Ovary (tissue), 9 donors: ENCODE data around the gene NDUFS8. TPM values are rescaled to one million over a fixed set of nuclear protein-coding genes. Genes with fewer than 3 reads are reported as not detected.

Source experiments
- DNase-seq, 5 donors: peaks; one replicate each; pipeline ENCODE4 v3.0.0-alpha.2; 2019 to 2020
- H3K27ac ChIP-seq, 2 donors: fragments of 200-600 bp; one replicate each; pipeline versions ENCODE4 v1.5.1 to v1.8.0; 2019 to 2022
- H3K27me3 ChIP-seq: fragments of 200-600 bp; one replicate; pipeline ENCODE4 v1.8.0; 2022
- H3K36me3 ChIP-seq: fragments of 200-600 bp; sonication (generic); one replicate; pipeline ENCODE4 v1.5.1; 2019
- H3K4me1 ChIP-seq: one replicate; pipeline ENCODE4 v1.8.1; 2013; ENCODE audit warnings: mild to moderate bottlenecking, moderate library complexity; ENCODE audit not compliant: insufficient read depth
- H3K4me3 ChIP-seq: fragments of 200-600 bp; sonication (generic); one replicate; pipeline ENCODE4 v1.5.1; 2017
- H3K9me3 ChIP-seq, 2 donors: fragments of 200-600 bp in 1 of 2; sonication (generic) in 1 of 2; one replicate each; pipeline versions ENCODE4 v1.5.1 to v1.8.1; 2013 to 2019; ENCODE audit warnings: mild to moderate bottlenecking in 1 of 2, moderate library complexity in 1 of 2
- CTCF ChIP-seq, 3 donors: fragments of 450-650 bp in 2 of 3; fragments of 200-600 bp in 1 of 3; IDR thresholded peaks; one replicate each; pipeline versions ENCODE4 v1.5.1 to v1.8.0; 2016 to 2022; ENCODE audit warnings: antibody characterized with exemption in 3 of 3, mild to moderate bottlenecking in 1 of 3
- EP300 ChIP-seq: sonication (generic); formaldehyde crosslinking; IDR thresholded peaks from one replicate; pipeline ENCODE4 v1.6.1; 2017; ENCODE audit warnings: antibody characterized with exemption
- POLR2A ChIP-seq: fragments of 450-650 bp; IDR thresholded peaks from one replicate; pipeline ENCODE4 v1.6.1; 2017; ENCODE audit warnings: antibody characterized with exemption, mild to moderate bottlenecking, moderate library complexity
- WGBS, 3 donors: extraction: QIAGEN DNeasy Blood & Tissue Kit in 1 of 3; methylation state at CpG; one replicate each; pipeline versions ENCODE4 v1.1.5 to v1.1.7; 2013 to 2017; 5-methylcytosine and 5-hydroxymethylcytosine counted together
- intact Hi-C, 4 donors: fragments of 100-400 bp; cut with DNase I; formaldehyde crosslinking; loops; one replicate each; pipeline versions ENCODE4 v1.11.0 to v1.15.1; 2022 to 2023
- polyA plus RNA-seq, 2 donors: library from polyadenylated mRNA; stranded (reverse); fragments of 200-250 nt in 1 of 2; fragments of 350-450 nt in 1 of 2; fragmentation: Illumina TruSeq in 1 of 2; extraction: RNeasy Lipid Tissue Mini Kit (QIAGEN cat#74804) in 1 of 2; gene quantifications; one replicate each; pipeline ENCODE4 v1.2.3, GENCODE V29; 2013 to 2014
- total RNA-seq, 7 donors: library from RNA; depleted of rRNA in 2 of 7; stranded (reverse); fragments of >200 nt in 2 of 7; fragmentation: NEBNext Ultra II Directional in 3 of 7; extraction: Animal tissue kit (Norgen Biotek cat#: 25700) in 3 of 7; gene quantifications; one replicate each; pipeline versions ENCODE4 v1.1.0 to v1.2.4, GENCODE V29; 2016 to 2023
- donor health status: DM: no; HTN: no; CAD: no; lungs with moderate emphysema.
- donor health status: DM: no; HTN: no; CAD: no.
- donor health status: Bipolar disorder and iron deficiency.
- donor health status: DM: yes; HTN: yes; CAD: no.
- donor health status: DM: no; HTN: no; CAD: no.
- donor health status: DM: yes; HTN: yes; CAD: no.

The NDUFS8 gene
- total and polyA plus RNA-seq, 9 donors, result 15.3 to 163 (median 101) TPM

GRCh38 chr11:68044145-68044813, 13.8 kb downstream of the NDUFS8 start:
- Histone ChIP-seq H3K9me3 (no peaks in the 10 kb centered on the region), H3K36me3 (no peaks in the 10 kb centered on the region), H3K27ac (no peak overlapping the region), H3K4me3 (no peak overlapping the region), H3K4me1 (peaks cover 2% of the 10 kb centered on the region), H3K27me3 (no peaks in the 10 kb centered on the region)
- 79 to 85% (median 83%) methylated on average over 22 to 24 of the region's 24 CpGs for WGBS, 3 donors
- intact Hi-C loops, result loop anchor here in 3 of 4 donors (10.0 kb wide), 3 partner anchors 51 to 161 kb away; no protein-coding TSS in a partner anchor
- peak in 3 of 5 donors; percentile 10 to 24 (median 13) for DNase-seq
- no peak for TF ChIP-seq EP300
- TF ChIP-seq POLR2A, result no peak
- no peak for TF ChIP-seq CTCF (IDR thresholded peaks at IDR 0.05)

GRCh38 chr11:68044898-68045351, 14.4 kb downstream of the NDUFS8 start:
- Histone ChIP-seq H3K4me1 (no peaks in the 10 kb centered on the region), H3K27me3 (no peaks in the 10 kb centered on the region), H3K9me3 (no peaks in the 10 kb centered on the region), H3K4me3 (no peak overlapping the region), H3K36me3 (no peaks in the 10 kb centered on the region), H3K27ac (no peak overlapping the region)
- TF ChIP-seq POLR2A (no peak), CTCF (IDR thresholded peaks at IDR 0.05) (no peak), EP300 (no peak)
- WGBS, 3 donors, result 85 to 96% (median 90%) methylated on average over 12 to 18 of the region's 18 CpGs
- intact Hi-C loops, result loop anchor here in 3 of 4 donors (10.0 kb wide), 3 partner anchors 50 to 160 kb away; no protein-coding TSS in a partner anchor
- no peak for DNase-seq

GRCh38 chr11:68047437-68048290, 17.2 kb downstream of the NDUFS8 start:
- Histone ChIP-seq H3K36me3 (no peaks in the 10 kb centered on the region), H3K4me3 (no peak overlapping the region), H3K27ac (no peak overlapping the region), H3K9me3 (no peaks in the 10 kb centered on the region), H3K27me3 (no peaks in the 10 kb centered on the region), H3K4me1 (no peaks in the 10 kb centered on the region)
- DNase-seq, result no peak
- WGBS, 3 donors, result 85 to 91% (median 87%) methylated on average over 37 of the region's 37 CpGs
- intact Hi-C loops, result loop anchor here in 3 of 4 donors (10.0 kb wide), 3 partner anchors 47 to 157 kb away; no protein-coding TSS in a partner anchor
- TF ChIP-seq POLR2A (no peak), EP300 (no peak), CTCF (IDR thresholded peaks at IDR 0.05) (no peak)

- TF ChIP-seq EP300 (no peak), POLR2A (no peak), CTCF (IDR thresholded peaks at IDR 0.05) (no peak)
- H3K4me3 ChIP-seq, result no peak overlapping the region
- H3K9me3 ChIP-seq, result no peaks in the 10 kb centered on the region
- H3K36me3 ChIP-seq, result no peaks in the 10 kb centered on the region
- 83 to 86% (median 85%) methylated on average over 22 to 35 of the region's 35 CpGs for WGBS, 3 donors
- no peaks in the 10 kb centered on the region for H3K4me1 ChIP-seq
- intact Hi-C loops, result loop anchor here in 3 of 4 donors (10.0 kb wide), 3 partner anchors 46 to 156 kb away; no protein-coding TSS in a partner anchor
- H3K27ac ChIP-seq, result no peak overlapping the region
- peak in 1 of 5 donors; percentile 18 for DNase-seq
- H3K27me3 ChIP-seq, result no peaks in the 10 kb centered on the region
These were observed 18.4 kb downstream of the NDUFS8 start for GRCh38 chr11:68048681-68049508.
